Measurements from ENCODE around the gene MAPRE3.

The MAPRE3 gene

DNA sequence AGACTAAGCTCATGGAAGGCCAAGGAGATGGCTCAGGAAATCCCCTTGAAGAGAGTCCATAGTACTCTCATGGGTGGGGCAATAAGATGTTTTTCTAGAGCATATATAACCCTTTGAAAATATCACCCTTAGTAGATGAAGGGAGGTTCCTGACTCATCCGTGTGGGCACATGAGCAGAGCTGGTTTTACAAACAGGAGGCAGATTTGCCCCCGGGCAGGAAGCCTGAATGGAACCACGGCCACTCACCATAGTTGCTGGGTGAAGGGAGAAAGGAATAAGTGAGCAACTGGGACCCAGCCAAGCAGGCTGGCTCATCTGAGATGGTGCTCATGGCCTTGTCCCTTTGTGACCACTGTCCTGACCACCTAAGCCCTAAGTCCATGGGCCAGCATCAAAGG lies 29.0 kb upstream of the MAPRE3 start:
- TF ChIP-seq GATA3 (IDR thresholded peaks at IDR 0.05; ENCODE audit: low read depth, low read length): no peak
- no peak for TF ChIP-seq GATA2 (IDR thresholded peaks at IDR 0.05; ENCODE audit: low read depth, low read length)

DNA sequence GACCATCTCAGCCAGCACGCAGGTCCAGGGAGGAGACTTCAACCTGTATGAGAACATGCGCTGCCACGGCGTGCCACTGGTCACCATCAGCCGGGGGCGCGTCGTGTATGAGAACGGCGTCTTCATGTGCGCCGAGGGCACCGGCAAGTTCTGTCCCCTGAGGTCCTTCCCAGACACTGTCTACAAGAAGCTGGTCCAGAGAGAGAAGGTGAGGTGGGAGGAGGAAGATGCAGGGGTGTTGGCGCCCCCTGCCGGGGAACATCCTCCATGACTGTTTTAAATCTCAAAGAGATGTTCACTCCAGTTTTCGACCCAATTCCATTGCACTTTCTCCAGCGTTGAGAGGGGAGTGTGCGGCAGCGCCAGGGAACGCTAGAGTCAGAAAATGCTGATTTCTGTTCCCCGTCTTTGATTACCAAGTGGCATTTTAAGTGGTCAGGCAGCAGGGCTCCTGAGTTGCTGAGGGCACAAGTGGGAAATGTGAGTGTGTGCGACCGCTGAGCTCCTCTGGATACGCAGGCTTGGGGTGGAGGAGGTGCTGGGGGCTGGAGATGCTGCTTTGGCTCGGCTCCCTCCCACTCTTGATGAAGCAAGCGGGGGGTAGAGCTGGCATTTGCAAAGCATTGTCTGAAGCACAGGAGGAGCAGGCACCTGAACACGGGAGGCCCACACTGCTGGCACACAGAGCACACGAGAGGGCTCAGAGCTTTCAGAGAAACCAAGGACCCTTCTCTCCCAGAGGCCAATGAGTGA lies 27.7 kb upstream of the MAPRE3 start:
- TF ChIP-seq GATA3 (IDR thresholded peaks at IDR 0.05; ENCODE audit: low read depth, low read length): no peak

DNA sequence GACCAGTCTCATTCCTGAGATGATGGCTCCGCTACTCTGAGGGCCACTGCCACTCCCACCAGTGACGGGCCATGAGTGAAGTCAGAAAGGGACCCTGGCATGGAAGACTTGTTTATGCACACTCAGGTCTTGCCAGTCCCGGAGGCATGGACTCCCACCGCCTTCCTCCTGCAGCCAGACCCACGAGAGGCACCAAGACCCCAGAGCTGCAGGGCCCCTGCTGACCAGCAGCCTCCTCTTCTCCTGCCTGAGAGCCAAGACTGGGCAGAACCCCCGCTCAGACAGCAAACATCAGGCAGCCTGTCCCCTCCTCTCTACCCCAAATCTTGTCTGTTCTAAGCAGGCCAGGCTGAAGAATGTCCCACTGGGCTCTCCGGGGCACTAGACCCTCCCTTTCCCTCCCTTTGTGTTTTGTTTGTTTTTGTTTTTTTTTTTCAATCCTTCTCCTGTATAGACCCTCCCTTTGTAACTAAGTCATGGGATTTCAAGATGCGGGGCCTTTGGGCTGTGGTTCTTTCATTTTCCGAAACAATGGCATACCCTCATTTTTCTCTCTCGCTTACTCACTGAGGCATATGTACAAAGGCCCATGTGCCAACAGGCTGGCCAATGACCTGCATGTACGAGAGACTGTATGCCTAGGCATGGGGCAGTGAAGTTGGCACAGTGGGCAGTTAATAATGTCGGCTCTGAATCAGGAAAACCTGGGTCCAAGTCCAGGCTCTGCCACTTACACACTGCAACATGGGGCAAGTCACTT lies 24.3 kb upstream of the MAPRE3 start:
- TF ChIP-seq GATA3 (IDR thresholded peaks at IDR 0.05; ENCODE audit: low read depth, low read length): no peak
- TF ChIP-seq GATA2 (IDR thresholded peaks at IDR 0.05; ENCODE audit: low read depth, low read length): no peak

GRCh38 chr2:26946841-26947784 lies 23.3 kb upstream of the MAPRE3 start:
- TF ChIP-seq GATA2 (IDR thresholded peaks at IDR 0.05; ENCODE audit: low read depth, low read length): no peak
- no peak for TF ChIP-seq GATA3 (IDR thresholded peaks at IDR 0.05; ENCODE audit: low read depth, low read length)

- TF ChIP-seq GATA2 (IDR thresholded peaks at IDR 0.05; ENCODE audit: low read depth, low read length): no peak
- no peak for TF ChIP-seq GATA3 (IDR thresholded peaks at IDR 0.05; ENCODE audit: low read depth, low read length)
Observed at GRCh38 chr2:26948800-26949199, 21.6 kb upstream of the MAPRE3 start.

DNA sequence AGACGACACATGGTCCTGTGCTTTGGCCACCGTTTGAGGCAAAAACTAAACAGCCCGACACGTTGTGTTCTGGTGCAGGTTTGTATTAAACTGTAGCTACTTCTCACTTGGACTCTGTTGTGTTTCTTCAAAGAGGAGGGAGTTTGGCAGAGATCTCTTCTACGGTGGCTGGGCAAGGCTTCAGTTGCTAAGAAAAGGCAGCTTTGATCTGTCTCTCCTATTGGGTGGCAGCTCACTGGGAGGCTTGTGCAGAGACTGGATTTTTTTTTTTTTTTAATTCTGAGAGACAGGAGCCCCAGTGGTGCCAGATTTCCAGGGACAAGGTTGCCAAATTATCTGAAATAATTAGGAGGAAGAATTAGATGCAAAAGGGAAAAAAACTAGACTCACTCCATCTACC lies 20.2 kb upstream of the MAPRE3 start:
- TF ChIP-seq GATA2 (IDR thresholded peaks at IDR 0.05; ENCODE audit: low read depth, low read length) (no peak), GATA3 (IDR thresholded peaks at IDR 0.05; ENCODE audit: low read depth, low read length) (no peak)

GRCh38 chr2:26951236-26951635 lies 19.2 kb upstream of the MAPRE3 start:
- TF ChIP-seq GATA2 (IDR thresholded peaks at IDR 0.05; ENCODE audit: low read depth, low read length): no peak
- TF ChIP-seq GATA3 (IDR thresholded peaks at IDR 0.05; ENCODE audit: low read depth, low read length): no peak

DNA sequence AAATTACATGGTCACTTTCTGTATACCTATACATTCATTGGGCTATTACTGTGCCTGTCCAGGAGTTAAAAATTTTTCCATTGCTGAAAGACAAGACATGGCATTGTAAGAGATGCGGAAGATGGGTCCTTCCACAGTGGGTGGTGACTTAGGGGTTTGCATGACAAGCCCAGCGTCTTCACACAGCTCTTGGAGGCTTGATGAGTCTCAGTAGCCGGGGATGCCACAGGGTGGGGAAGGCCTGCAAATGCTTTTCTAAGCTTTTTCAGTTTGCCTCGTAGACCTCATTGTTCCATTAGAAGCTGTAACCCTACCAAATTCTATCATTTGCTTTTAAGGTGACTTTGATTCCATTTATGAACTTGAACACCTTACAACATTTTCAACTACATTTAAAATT lies 18.1 kb upstream of the MAPRE3 start:
- TF ChIP-seq GATA3 (IDR thresholded peaks at IDR 0.05; ENCODE audit: low read depth, low read length): no peak

- no peak for TF ChIP-seq GATA2 (IDR thresholded peaks at IDR 0.05; ENCODE audit: low read depth, low read length)
- TF ChIP-seq GATA3 (IDR thresholded peaks at IDR 0.05; ENCODE audit: low read depth, low read length): no peak
Observed at GRCh38 chr2:26954135-26954534, 16.3 kb upstream of the MAPRE3 start.

GRCh38 chr2:26957041-26957440 lies 13.4 kb upstream of the MAPRE3 start:
- no peak for TF ChIP-seq GATA3 (IDR thresholded peaks at IDR 0.05; ENCODE audit: low read depth, low read length)
- no peak for TF ChIP-seq GATA2 (IDR thresholded peaks at IDR 0.05; ENCODE audit: low read depth, low read length)

DNA sequence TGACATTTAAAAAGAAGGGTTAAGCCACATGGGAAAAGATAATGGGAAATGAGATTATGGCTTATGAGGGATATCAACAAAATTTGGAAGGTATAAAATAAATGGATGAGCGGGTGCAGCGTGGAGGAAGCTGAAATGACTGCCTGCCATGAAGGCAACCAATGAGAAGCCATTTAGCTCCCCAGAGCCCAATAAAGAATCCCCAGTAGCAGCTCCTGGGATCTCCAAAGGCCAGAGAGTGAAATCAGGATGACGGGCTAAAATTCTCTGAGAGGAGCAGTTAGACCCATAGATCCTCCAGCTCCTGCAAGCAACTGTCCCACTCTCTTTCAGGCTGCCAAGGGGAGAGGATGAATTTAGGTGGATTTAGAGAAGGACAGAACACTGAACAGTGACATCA lies 12.9 kb upstream of the MAPRE3 start:
- no peak for TF ChIP-seq GATA2 (IDR thresholded peaks at IDR 0.05; ENCODE audit: low read depth, low read length)
- no peak for TF ChIP-seq GATA3 (IDR thresholded peaks at IDR 0.05; ENCODE audit: low read depth, low read length)

- TF ChIP-seq GATA3 (IDR thresholded peaks at IDR 0.05; ENCODE audit: low read depth, low read length) (no peak), GATA2 (IDR thresholded peaks at IDR 0.05; ENCODE audit: low read depth, low read length) (no peak)
Observed at GRCh38 chr2:26959331-26959730, 11.1 kb upstream of the MAPRE3 start.

DNA sequence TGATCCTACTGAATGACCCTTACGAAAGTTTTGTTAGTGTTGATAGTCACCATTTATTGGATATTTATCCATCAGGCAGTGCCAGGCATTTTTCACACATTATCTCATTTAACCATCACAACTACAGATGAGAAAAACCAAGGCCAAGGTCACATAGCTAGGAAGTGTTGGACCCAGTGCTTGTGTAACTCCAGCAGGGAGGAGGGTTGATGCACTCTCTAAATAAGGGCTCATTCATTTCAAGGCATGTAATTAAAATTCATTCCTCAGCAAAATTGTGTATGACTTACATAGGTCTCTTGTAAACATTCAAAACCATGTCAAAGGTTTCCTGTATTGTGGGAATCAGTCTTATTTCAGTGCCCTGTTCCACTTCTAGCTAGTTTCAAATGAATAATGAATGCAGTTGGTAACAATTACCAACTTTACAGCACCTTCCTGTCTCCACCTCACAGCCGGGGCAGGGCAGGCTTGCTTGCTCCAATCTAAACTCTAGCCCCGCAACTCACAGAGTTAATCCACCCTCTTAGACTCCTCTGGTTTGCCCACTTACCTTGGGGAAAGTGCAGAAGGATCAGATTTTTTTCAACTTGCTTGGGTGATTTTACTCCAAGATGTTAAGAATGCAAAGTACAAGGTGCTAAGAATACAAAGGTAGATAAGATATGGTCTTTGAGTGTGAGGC lies 5.8 kb upstream of the MAPRE3 start:
- TF ChIP-seq GATA2 (IDR thresholded peaks at IDR 0.05; ENCODE audit: low read depth, low read length) (no peak), GATA3 (IDR thresholded peaks at IDR 0.05; ENCODE audit: low read depth, low read length) (no peak)

- TF ChIP-seq GATA2 (IDR thresholded peaks at IDR 0.05; ENCODE audit: low read depth, low read length): no peak
Observed at GRCh38 chr2:26968001-26968400, 2.4 kb upstream of the MAPRE3 start.
